NCI-H82 (cell line): Measurements from ENCODE around the gene HOXA11.

Experiments
- DNase-seq: peaks from one replicate; lab custom pipeline; 2025; lab: John Stamatoyannopoulos, UW

Gene HOXA11

GRCh38 chr7:27185013-27185853 is at the start of gene HOXA11:
TSS of gene HOXA11 (minus strand) at chr7:27185232. CDS start at chr7:27185144, 88 bp downstream.
- peak; percentile 71 for DNase-seq

- DNase-seq, result no peak
Measured at GRCh38 chr7:27229448-27229847, 44.4 kb upstream of the HOXA11 start.

- peak; percentile 70 for DNase-seq
Measured at GRCh38 chr7:27224983-27225934, 40.2 kb upstream of the HOXA11 start.

DNA sequence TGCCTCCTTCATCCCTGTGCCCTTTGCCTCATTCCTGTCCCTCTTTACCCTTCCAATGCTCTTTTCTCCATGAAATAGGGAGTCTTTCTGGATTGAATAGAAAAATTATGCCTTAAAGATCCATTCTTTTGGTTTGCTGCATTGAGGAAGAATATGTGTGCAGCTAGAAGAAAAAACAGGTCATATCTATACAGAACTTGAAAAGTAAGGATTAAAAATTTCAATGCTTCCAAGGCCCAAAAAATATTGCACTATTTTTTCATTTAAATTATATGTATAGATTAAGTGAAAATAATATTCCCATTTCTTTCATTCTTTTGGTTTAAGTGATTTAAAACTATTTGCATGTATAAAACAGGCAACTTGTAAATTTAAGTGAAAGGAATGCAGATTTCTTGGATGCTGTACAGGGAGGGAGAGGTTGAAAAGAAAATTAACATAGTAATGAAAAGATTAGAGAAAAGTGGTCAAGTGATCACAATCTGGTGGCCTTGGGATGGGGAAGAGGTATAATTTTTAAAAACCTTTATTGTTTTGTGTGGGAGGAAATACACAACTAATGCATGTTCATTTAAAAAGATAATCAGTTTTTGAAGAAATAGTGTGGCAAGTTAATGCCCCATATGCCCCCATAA is 39.0 kb upstream of the HOXA11 start:
- DNase-seq, result no peak

- DNase-seq, result no peak
Measured at GRCh38 chr7:27221201-27221797, 36.3 kb upstream of the HOXA11 start.

GRCh38 chr7:27220440-27220955 is 35.5 kb upstream of the HOXA11 start:
- no peak for DNase-seq

DNA sequence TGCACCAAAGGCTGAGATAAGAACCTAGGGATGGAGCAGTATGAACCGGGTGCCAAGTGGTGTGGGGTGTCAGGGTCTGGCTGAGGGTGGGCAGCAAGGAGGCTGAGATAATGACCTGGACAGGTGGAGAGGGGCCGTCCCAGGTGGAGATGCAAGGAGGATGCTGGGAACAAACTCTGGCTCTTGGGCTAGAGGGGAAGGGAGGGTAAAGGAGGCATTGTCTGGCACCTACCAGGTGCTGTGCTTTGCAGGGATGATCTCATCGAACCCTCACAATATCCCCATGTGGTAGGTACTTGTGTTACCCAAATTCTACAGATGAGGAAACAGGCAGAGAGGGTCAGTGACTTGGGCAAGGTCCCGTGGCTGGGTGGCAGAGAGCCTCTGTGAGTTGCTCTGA is 34.8 kb upstream of the HOXA11 start:
- DNase-seq, result no peak

DNA sequence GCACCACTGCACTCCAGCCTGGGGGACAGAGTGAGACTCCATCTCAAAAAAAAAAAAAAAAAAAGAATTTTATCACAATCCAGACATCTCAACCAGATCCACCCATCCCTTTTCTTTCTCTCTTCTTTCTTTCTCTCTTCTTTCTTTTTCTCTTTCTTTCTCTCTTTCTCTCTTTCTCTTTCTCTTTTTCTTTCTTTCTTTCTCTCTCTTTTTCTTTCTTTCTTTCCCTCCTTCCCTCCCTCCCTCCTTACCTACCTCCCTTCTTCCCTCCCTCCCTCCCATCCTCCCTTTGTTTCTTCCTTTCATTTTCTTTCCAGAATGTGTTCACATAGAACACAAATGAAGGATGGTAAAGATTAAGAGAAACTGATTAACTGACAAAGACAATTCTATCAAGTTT is 32.9 kb upstream of the HOXA11 start:
- DNase-seq, result no peak

DNA sequence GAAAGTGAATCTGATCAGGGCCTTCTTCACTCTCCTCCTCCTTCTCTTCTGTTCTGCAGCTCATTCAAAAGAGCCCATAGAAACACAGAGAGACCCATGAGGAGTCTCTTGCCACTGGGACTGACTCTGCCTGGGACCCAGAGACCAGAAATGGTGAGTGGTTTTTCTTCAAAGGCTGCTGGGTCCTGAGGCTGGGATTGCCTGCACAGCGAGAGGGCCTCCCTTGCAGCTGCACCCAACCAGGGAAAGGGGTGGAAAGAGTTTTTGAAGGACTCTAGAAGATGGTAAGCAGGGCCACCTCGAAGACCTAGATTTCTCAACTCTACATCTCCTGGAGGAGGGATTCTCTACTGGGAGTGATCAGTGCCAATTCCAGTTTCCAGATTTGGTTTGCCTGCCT is 30.3 kb upstream of the HOXA11 start:
- DNase-seq, result peak; percentile 68

DNA sequence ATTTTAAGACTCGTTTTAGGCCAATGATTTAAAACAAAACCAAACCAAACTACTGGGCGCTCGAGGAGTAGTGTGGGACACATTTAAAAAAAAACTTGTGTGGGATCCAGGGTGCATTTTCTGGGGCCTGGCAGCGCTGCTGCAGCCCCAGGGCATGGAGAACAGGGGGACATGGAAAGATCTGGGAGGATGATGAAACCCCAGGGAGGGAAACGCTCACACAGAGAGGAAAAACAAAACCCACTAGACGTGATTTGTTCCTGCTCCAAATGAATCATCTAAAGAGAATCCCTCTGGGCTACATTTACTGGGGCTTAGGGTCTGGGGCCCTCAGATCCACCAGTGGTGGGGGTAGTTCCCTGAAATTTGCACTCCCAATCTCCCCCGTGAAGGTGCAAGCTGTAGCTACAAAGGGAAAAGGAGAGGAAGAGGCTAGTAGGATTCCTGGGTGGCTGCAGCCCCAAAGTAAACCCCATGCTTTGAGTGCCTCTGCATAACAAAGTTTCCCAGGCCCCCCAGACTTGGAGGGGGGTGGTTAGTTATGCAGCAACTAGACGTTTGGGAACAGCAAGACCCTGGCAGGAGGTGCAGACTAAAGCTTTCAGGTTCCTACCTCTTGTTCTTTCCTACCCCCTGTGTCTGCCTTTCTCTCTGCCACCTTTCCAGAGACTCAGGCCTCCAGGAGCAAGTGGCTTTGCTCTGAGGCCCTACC is 29.4 kb upstream of the HOXA11 start:
- no peak for DNase-seq

DNA sequence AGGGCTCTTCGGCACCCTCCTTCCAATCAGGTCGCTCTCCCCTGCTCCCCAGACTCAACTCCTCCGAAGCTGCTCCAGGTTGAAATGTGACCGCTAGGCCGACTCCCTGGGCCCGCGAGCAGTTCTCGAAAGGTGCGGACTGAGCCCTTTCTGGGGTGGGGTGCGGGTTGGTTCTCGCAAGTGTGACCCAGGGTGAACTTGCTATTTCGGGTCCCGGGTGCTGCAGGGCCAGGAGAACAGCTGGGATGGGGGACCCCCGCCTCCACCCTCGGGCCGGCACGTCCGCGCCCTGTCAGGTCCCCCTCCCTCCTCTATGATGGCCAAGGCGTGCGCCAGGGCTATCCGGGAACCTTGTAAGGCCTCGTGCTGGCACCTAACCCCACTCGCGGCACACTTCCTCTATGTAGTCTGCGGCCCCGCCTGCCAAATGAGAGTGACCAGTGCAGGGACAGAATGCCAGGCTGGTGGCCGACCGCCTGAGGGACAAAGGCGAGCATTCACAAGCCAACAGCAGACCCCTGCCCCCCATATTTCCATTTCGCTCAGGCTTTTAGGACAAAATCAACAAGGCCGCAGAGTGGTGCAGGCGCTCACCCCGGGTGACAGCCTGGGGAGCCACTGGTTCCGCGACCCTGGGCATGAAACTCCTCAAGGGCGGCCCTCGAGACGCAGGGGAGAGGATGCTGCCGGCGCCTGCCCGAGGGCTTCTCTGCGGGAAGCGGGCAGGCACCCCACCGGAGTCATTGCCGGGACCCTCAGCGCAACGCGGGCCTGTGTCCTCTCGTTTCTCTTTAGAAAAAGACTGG is 28.6 kb upstream of the HOXA11 start:
- DNase-seq, result no peak

GRCh38 chr7:27212497-27213432 is 27.7 kb upstream of the HOXA11 start:
- no peak for DNase-seq

GRCh38 chr7:27211764-27212204 is 26.8 kb upstream of the HOXA11 start:
- no peak for DNase-seq

DNA sequence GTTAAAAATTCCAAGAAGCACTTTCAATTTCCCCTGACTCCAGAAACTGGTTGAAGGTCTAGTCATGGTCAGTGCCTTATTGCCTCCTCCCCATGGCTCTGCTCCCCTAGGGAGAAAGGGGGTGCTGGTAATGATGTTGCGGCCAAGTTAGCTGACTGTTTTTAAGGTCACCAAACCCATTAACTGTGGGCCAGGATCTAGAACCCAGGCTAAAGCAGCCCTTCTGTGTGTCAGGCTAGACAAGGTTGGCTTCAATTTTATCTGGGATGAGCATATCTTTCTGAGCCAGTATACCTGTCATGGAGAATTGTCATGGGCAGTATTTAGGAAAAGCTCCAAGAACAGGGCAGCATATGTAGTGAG is 26.0 kb upstream of the HOXA11 start:
- no peak for DNase-seq

- DNase-seq, result peak; percentile 60
Measured at GRCh38 chr7:27210441-27211083, 25.5 kb upstream of the HOXA11 start.

GRCh38 chr7:27209933-27210440 is 25.0 kb upstream of the HOXA11 start:
- DNase-seq, result peak; percentile 57

GRCh38 chr7:27208998-27209397 is 24.0 kb upstream of the HOXA11 start:
- DNase-seq, result no peak

- no peak for DNase-seq
Measured at GRCh38 chr7:27207348-27207985, 22.4 kb upstream of the HOXA11 start.
